ENCODE results near the gene CTNNA3. TPM values are rescaled to one million over a fixed set of nuclear protein-coding genes. Genes with fewer than 3 reads are reported as not detected.

Gene CTNNA3
- total RNA-seq, 1 experiment from 2014 or later = 0.85 TPM

DNA sequence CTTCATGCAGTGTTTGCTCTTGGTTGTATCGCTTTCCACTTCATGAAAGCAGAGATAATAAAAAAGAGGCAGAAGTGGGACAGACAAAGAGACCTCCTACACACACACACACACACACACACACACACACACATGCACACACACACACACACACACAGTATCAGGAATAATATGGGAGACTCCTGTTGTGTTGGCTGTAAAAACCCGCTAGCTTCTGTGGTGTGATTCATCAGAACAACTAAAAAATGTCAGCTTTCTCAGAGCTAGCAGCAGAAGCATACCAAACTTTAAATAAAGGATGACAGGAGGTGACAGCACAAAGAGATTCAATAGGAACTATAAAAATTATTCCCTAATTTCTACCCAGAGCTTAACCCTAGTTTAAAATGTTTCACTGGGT lies 918.3 kb downstream of the CTNNA3 start:
- POLR2A ChIA-PET = interaction anchor here (0.7 kb wide), 1 partner anchor 606 kb away, joined by 6 read pairs; no protein-coding TSS in a partner anchor

GRCh38 chr10:66773472-66773817 lies 922.5 kb downstream of the CTNNA3 start:
- Histone ChIP-seq H3K9me3 (ENCODE audit: control insufficient read depth, insufficient read depth, low read depth, low read length) (no peaks in the 10 kb centered on the region), H3K27ac (ENCODE audit: low read length) (no peak overlapping the region), H3K4me1 (ENCODE audit: control insufficient read depth, insufficient read depth, low read length) (no peaks in the 10 kb centered on the region), H3K4me3 (ENCODE audit: low read depth in 2 of 2, low read length in 2 of 2) (no peak overlapping the region), H3K27me3 (ENCODE audit: control insufficient read depth, insufficient read depth, low read length) (no peaks in the 10 kb centered on the region), H3K36me3 (ENCODE audit: control insufficient read depth, insufficient read depth, low read length) (no peaks in the 10 kb centered on the region)
- DNase-seq (ENCODE audit: low read depth, low spot score) (no peak), ATAC-seq (no peak)
- in situ Hi-C loops (cut with HindIII; ENCODE audit: low pct_unique_long_range_greater_than_20kb, low sequenced_read_pairs) = no loop called here
- TF ChIP-seq CTCF (IDR thresholded peaks at IDR 0.05) (no peak), TCF7L2 (IDR thresholded peaks at IDR 0.05; ENCODE audit: low read depth, low read length) (no peak)
- BruUV-seq (replicated peaks) = no TSS peak
- CTCF ChIA-PET = no interaction called here
- POLR2A ChIA-PET = no interaction called here
- intact Hi-C loops (cut with micrococcal nuclease; ENCODE audit: unreplicated experiment) = no loop called here

More for the DNA sequence above, 918.3 kb downstream of the CTNNA3 start:
- Histone ChIP-seq H3K4me3 (ENCODE audit: low read depth in 2 of 2, low read length in 2 of 2) (no peak overlapping the region), H3K27me3 (ENCODE audit: control insufficient read depth, insufficient read depth, low read length) (no peaks in the 10 kb centered on the region), H3K27ac (ENCODE audit: low read length) (no peak overlapping the region), H3K9me3 (ENCODE audit: control insufficient read depth, insufficient read depth, low read depth, low read length) (no peaks in the 10 kb centered on the region), H3K4me1 (ENCODE audit: control insufficient read depth, insufficient read depth, low read length) (no peaks in the 10 kb centered on the region), H3K36me3 (ENCODE audit: control insufficient read depth, insufficient read depth, low read length) (no peaks in the 10 kb centered on the region)
- BruUV-seq (replicated peaks) = no TSS peak
- TF ChIP-seq CTCF (IDR thresholded peaks at IDR 0.05) (no peak), TCF7L2 (IDR thresholded peaks at IDR 0.05; ENCODE audit: low read depth, low read length) (no peak), POLR2AphosphoS5 (IDR thresholded peaks at IDR 0.05; ENCODE audit: low read depth, low read length) (no peak), SIN3A (IDR thresholded peaks at IDR 0.05; ENCODE audit: borderline replicate concordance, insufficient read depth, low read depth, low read length) (no peak)
- TF ChIP-seq, protein P1, sequence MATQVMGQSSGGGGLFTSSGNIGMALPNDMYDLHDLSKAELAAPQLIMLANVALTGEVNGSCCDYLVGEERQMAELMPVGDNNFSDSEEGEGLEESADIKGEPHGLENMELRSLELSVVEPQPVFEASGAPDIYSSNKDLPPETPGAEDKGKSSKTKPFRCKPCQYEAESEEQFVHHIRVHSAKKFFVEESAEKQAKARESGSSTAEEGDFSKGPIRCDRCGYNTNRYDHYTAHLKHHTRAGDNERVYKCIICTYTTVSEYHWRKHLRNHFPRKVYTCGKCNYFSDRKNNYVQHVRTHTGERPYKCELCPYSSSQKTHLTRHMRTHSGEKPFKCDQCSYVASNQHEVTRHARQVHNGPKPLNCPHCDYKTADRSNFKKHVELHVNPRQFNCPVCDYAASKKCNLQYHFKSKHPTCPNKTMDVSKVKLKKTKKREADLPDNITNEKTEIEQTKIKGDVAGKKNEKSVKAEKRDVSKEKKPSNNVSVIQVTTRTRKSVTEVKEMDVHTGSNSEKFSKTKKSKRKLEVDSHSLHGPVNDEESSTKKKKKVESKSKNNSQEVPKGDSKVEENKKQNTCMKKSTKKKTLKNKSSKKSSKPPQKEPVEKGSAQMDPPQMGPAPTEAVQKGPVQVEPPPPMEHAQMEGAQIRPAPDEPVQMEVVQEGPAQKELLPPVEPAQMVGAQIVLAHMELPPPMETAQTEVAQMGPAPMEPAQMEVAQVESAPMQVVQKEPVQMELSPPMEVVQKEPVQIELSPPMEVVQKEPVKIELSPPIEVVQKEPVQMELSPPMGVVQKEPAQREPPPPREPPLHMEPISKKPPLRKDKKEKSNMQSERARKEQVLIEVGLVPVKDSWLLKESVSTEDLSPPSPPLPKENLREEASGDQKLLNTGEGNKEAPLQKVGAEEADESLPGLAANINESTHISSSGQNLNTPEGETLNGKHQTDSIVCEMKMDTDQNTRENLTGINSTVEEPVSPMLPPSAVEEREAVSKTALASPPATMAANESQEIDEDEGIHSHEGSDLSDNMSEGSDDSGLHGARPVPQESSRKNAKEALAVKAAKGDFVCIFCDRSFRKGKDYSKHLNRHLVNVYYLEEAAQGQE (IDR thresholded peaks at IDR 0.05; ENCODE audit: insufficient read depth in 1 of 2, low read depth in 2 of 2, low read length in 1 of 2) = no peak
- in situ Hi-C loops (cut with HindIII; ENCODE audit: low pct_unique_long_range_greater_than_20kb, low sequenced_read_pairs) = no loop called here
- intact Hi-C loops (cut with micrococcal nuclease; ENCODE audit: unreplicated experiment) = no loop called here
- DNase-seq (ENCODE audit: low read depth, low spot score) (no peak), ATAC-seq (no peak)
- CTCF ChIA-PET = no interaction called here
